Measurements from ENCODE around the gene KRTAP10-9. TPM values are rescaled to one million over a fixed set of nuclear protein-coding genes. Genes with fewer than 3 reads are reported as not detected.
"Not testable (repeated sequence)": the region's sequence is repeated elsewhere in the genome, so short reads cannot be mapped to it uniquely, and the experiment has no call there.

The KRTAP10-9 gene
- polyA plus RNA-seq, 3 donors = not detected

- H3K27ac ChIP-seq (ENCODE audit: low read depth in 1 of 2, low read length in 2 of 2) = no peak overlapping the region
- Mint-ChIP-seq H3K27ac (no peak overlapping the region), H3K4me1 (no peaks in the 10 kb centered on the region), H3K4me3 (no peak overlapping the region), H3K9me3 (peaks cover 23 to 41% (median 32%) of the 10 kb centered on the region in 7 donors), H3K27me3 (ENCODE audit: low read depth in 3 of 3) (peaks cover 3 to 10% (median 3%) of the 10 kb centered on the region in 3 donors), H3K36me3 (no peaks in the 10 kb centered on the region)
- TF ChIP-seq CTCF (IDR thresholded peaks at IDR 0.05) = no peak
- H3K9ac ChIP-seq (ENCODE audit: insufficient read depth, low read length, poor library complexity, severe bottlenecking) = no peak overlapping the region
- H3K9me3 ChIP-seq (replicated peaks in 1 of 2; ENCODE audit: control insufficient read depth in 1 of 2, insufficient read depth in 1 of 2, low read length in 2 of 2) = peaks cover 19 to 25% of the 10 kb centered on the region in 2 donors
- no peaks in the 10 kb centered on the region for H4K20me1 ChIP-seq (ENCODE audit: insufficient read depth, low read length)
- no peaks in the 10 kb centered on the region for H3K79me2 ChIP-seq (ENCODE audit: insufficient read depth, low read length)
- intact Hi-C loops (cut with micrococcal nuclease) = no loop called here
- H3K4me2 ChIP-seq (replicated peaks; ENCODE audit: extremely low read depth, low read length, poor library complexity, severe bottlenecking) = no peak overlapping the region
- no peaks in the 10 kb centered on the region for H3K27me3 ChIP-seq (ENCODE audit: control insufficient read depth in 2 of 2, insufficient read depth in 2 of 2, low read length in 2 of 2)
- H3K36me3 ChIP-seq (replicated peaks in 1 of 2; ENCODE audit: control insufficient read depth in 1 of 2, insufficient read depth in 2 of 2, low read length in 2 of 2) = no peaks in the 10 kb centered on the region
- H3K4me1 ChIP-seq (ENCODE audit: control insufficient read depth in 1 of 2, insufficient read depth in 2 of 2, low read length in 2 of 2) = no peaks in the 10 kb centered on the region
- H3K4me3 ChIP-seq (replicated peaks in 1 of 3; ENCODE audit: low read depth in 2 of 3, low read length in 3 of 3) = no peak overlapping the region
- H2AFZ ChIP-seq (ENCODE audit: insufficient read depth, low read depth, low read length, poor library complexity, severe bottlenecking) = no peak overlapping the region
- DNase-seq = no peak
These were observed 17.7 kb upstream of the KRTAP10-9 start for GRCh38 chr21:44609193-44609592.

- H3K4me3 Mint-ChIP-seq; H3K4me1 ChIP-seq (ENCODE audit: control insufficient read depth in 1 of 2, insufficient read depth in 2 of 2, low read length in 2 of 2); H3K4me3 ChIP-seq (replicated peaks in 1 of 3; ENCODE audit: low read depth in 2 of 3, low read length in 3 of 3); H3K4me2 ChIP-seq (replicated peaks; ENCODE audit: extremely low read depth, low read length, poor library complexity, severe bottlenecking); H4K20me1 ChIP-seq (ENCODE audit: insufficient read depth, low read length); H3K27ac Mint-ChIP-seq; H3K27me3 ChIP-seq (ENCODE audit: control insufficient read depth in 2 of 2, insufficient read depth in 2 of 2, low read length in 2 of 2); DNase-seq; H3K36me3 ChIP-seq (replicated peaks in 1 of 2; ENCODE audit: control insufficient read depth in 1 of 2, insufficient read depth in 2 of 2, low read length in 2 of 2); H3K27ac ChIP-seq (ENCODE audit: low read depth in 1 of 2, low read length in 2 of 2); H3K27me3 Mint-ChIP-seq (ENCODE audit: low read depth in 3 of 3); H3K36me3 Mint-ChIP-seq; H3K4me1 Mint-ChIP-seq; H2AFZ ChIP-seq (ENCODE audit: insufficient read depth, low read depth, low read length, poor library complexity, severe bottlenecking); H3K79me2 ChIP-seq (ENCODE audit: insufficient read depth, low read length); H3K9ac ChIP-seq (ENCODE audit: insufficient read depth, low read length, poor library complexity, severe bottlenecking); intact Hi-C loops (cut with micrococcal nuclease): not testable (repeated sequence)
- peaks cover 19 to 25% of the 10 kb centered on the region in 2 donors for H3K9me3 ChIP-seq (replicated peaks in 1 of 2; ENCODE audit: control insufficient read depth in 1 of 2, insufficient read depth in 1 of 2, low read length in 2 of 2)
- WGBS (ENCODE audit: insufficient coverage) = 96% methylated on average over 4 of the region's 7 CpGs
- peaks cover 23 to 41% (median 32%) of the 10 kb centered on the region in 7 donors for H3K9me3 Mint-ChIP-seq
These were observed 16.6 kb upstream of the KRTAP10-9 start for GRCh38 chr21:44610157-44610843.

All from CD14-positive monocyte (primary cell).